GM19468 (cell line): ENCODE data around the gene MLEC.

Source experiments
- ATAC-seq: cut with Tn5 transposase; IDR thresholded peaks from one replicate; pipeline ENCODE4 v1.9.1; 2021; ENCODE audit warnings: mild to moderate bottlenecking, moderate library complexity, moderate number of reproducible peaks; ENCODE audit not compliant: unreplicated experiment; ENCODE audit errors: extremely low read depth

MLEC gene

DNA sequence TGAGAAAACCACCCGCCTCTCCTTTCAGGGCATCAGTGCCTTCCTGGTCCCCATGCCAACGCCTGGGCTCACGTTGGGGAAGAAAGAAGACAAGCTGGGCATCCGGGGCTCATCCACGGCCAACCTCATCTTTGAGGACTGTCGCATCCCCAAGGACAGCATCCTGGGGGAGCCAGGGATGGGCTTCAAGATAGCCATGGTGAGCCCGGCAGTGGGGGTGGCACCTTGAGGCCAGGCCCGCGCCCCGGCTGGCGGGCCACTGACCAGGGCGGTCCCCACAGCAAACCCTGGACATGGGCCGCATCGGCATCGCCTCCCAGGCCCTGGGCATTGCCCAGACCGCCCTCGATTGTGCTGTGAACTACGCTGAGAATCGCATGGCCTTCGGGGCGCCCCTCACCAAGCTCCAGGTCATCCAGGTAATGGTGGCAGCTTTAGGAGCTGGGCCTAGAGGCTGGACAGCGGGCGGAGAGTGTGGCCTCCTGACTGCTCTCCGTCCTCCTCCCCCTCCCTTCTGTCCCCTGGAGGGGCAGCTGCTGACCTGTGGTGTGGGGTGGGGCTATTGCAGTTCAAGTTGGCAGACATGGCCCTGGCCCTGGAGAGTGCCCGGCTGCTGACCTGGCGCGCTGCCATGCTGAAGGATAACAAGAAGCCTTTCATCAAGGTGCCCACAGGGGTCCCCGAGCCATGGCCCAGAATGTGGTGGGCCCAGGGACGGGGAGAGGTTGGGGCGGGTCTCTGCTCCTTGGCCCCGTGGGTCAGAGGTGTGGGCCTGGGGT lies 51.5 kb downstream of the MLEC start:
- ATAC-seq: no peak

DNA sequence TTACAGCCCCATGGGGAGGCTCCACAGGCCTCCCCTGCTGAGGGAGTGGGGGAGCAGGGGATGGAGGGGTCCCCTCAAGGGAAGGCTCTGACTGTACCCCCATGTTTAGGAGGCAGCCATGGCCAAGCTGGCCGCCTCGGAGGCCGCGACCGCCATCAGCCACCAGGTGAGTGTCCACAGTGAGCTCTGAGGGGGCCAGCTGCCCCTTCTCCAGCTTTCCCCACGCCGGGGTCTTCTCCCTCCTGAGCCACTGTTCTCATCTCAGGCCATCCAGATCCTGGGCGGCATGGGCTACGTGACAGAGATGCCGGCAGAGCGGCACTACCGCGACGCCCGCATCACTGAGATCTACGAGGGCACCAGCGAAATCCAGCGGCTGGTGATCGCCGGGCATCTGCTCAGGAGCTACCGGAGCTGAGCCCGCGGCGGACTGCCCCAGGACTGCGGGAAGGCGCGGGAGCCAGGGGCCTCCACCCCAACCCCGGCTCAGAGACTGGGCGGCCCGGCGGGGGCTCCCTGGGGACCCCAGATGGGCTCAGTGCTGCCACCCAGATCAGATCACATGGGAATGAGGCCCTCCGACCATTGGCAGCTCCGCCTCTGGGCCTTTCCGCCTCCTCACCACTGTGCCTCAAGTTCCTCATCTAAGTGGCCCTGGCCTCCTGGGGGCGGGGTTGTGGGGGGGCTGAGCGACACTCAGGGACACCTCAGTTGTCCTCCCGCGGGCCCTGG lies 52.2 kb downstream of the MLEC start:
- no peak for ATAC-seq

DNA sequence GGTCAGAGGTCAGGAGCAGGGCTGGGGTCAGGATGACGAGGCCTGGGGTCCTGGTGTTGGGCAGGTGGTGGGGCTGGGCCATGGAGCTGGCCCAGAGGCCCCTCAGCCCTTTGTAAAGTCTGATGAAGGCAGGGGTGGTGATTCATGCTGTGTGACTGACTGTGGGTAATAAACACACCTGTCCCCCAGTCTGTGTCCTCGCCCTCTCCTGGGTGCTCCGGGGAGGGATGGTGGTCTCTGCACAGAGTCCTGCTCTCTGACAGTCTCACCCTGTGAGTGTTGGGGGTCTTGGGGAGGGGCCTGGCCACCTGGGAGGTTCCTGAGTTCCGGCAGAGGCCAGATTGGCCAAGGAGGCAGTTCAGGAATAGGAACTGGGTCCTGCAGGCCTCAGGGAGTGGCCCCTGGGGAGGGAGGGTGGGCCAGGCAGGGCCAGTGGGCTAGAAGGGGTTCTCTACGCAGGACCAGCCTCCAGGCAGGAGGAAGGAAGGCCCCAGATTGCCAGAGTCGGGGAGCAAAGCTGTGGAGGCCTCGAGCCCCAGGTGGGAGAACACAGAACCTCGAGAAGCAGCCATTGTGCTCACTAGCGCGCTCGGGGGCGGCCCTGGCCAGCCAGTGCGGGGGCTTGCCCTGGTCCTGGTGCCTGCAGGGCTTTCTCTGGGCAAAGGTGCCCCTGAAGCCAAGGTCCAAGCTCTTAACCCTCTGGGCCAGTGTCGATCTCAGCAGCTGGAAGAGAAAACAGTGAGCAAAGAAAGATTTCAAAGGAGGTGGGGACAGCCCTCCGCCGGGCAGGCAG lies 53.1 kb downstream of the MLEC start:
- ATAC-seq: no peak

DNA sequence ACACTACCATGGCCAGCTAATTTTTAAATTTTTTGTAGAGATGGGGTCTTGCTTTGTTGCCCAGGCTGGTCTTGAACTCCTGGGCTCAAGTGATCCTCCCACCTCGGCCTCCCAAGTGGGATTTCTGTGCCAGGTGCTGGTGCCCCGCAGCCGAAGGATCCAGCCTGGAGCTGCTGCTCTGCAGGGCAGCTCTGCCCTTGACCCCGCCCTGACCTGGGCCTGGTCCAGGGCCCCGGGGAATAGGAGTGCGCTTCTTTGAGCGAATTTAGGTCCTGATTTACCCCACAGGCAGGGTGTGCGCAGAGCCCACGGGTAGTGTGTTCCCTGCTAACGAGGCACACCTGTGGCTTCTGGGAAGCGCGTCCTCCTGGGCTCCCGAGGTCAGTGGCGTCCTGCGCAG lies 53.9 kb downstream of the MLEC start:
- no peak for ATAC-seq

DNA sequence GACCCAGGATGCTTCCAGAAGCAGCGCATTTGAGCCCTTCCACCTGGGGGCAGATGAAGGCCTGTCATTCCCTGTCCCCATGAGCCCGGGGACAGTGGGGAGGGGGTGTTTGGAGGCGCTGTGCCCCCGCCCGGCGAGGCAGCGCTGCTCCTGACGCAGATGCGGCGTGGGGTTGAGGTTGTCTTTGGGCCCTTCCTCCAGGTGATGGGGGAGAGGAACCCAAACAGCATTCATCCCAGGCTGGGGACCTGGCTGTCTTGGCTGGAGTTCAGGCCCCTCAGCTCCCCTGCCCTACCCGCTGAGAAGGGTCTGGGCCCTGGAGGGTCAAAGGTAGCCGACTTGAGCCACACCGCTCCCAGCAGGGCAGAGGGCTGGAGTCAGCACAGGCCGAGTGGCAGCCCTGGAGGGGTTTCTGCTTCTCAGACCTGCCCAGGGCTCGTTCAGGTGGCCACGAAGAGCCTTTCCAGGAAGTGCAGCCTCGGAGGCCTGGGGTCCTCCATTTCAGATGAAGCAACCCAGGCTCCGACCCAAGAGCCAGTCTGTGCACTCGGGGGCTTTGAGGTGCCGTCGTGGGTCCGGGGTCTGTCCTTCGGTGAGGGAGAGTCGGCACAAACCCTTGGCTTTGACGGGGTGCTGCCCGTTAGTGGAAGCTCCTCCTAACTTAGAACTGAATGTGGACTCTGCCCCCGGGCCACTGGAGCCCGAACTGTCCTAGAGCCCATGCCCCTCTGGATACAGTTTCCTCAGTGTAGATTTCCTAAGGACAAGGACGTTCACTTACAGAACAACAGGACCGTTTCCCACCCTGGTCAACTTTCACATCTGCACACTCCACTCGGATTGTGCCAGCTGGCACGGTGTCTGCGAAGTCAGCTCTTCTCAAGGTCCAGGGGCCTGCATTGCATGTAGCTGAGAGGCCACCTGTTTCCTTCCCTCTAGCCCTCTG lies 54.8 kb downstream of the MLEC start:
- ATAC-seq: no peak

DNA sequence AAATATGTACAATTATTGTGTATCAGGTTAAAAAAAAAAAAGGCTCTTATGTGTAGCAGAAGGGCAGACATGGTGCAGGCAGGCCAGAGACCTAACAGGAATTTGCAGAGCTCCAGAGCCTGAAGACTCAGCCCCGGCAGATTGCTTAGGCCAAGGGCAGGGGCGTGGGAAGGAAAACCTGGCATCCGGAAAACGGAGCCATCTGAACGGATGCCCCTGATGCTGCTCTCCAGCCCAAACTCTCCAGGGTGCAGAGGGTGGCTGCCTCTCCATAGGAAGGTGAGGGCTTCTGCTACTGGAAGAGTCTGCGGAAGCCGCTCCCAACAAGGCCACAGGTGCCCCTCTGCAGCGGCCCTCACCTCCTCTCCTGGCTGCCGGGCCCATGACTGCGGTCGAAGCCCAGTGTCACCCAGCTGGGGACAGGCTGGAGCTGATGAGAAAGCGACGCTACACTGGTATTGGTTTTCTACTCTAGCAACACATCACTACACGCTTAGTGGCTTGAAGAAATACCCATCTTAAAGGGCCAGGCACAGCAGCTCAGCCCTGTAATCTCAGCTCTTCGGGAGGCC lies 58.1 kb downstream of the MLEC start:
- no peak for ATAC-seq

DNA sequence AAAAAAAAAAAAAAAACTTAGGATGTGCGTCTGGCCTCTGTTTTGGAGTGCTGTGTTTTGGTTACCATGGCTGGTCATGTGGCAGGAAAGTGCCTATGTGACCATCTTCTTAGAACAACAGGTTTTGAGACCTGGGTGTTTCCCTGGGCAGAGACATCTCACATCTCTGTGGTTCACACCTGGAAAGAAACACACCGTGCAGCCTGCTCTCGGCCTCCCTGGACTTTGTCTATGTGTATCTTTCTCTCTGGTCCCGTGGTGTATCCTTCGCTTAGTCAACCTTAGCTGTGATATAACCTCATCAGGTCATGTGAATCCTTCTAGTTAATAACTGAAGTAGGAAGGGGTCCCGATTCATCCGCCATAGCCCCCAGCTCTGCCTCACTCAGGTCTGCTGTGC lies 61.3 kb downstream of the MLEC start:
- no peak for ATAC-seq

DNA sequence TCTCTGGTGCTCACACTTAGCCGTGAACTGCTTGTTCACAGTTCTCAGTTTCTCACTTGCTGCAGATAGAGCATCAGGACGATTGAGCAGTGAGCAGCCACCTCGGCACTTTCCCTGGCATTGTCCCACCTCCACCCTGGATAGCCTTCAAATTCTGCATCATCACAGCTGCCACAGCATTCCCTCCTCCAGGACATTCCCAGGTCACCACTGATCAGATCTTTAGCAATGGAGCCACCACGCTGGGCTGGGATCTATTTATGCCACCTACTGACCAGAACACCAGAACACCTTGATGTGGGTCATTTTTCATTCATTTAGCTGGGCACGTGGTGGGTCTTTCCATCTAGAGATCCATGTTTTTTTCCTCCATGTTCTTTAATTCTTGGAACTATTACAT lies 62.3 kb downstream of the MLEC start:
- no peak for ATAC-seq

DNA sequence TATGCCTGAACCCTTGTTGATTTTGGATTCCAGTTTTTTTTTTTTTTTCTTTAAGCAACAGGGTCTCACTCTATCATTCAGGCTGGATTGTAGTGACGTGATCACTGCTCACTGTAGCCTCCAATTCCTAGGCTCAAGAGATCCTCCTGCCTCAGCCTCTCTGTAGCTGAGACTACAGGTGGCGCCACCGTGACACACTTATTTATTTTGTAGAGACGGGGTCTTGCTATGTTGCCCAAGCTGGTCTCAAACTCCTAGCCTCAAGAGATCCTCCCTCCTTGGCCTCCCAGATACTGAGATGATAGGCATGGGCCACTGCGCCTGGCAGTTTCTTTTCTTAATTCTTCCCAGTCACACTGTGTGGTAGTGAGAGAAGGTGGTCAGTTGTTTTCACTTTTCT lies 63.9 kb downstream of the MLEC start:
- ATAC-seq: no peak

DNA sequence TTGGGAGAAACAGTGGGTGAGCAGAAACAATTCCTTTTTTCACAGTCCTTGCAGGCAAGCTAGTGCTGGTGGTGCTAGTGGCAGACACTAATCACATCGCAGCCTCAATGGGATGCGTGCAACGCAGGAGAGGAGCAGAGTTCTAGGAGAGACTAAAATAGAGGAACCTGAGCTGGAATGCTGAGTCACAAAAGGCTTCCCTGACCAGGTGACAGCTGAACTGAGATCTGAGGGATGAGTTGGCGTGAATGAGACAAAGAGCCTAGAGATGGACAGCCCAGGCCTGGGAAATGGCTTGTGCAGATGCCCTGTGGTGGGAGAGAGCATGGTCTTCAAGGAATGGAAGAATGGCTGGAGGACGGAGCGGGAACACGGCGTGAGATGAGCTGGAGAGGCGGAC lies 64.4 kb downstream of the MLEC start:
- no peak for ATAC-seq
